Gastroesophageal sphincter (tissue), 3 donors: Measurements from ENCODE around the gene NUP210.

Experiments
- CTCF ChIP-seq, 4 experiments: fragments of 200-600 bp in 2 of 4; fragments of 450-650 bp in 2 of 4; sonication (generic) in 1 of 4; IDR thresholded peaks; one replicate each; pipeline ENCODE4 v1.5.1; 2017 to 2019; ENCODE audit warnings: antibody characterized with exemption in 4 of 4, mild to moderate bottlenecking in 2 of 4, moderate library complexity in 2 of 4
- POLR2A ChIP-seq, 2 donors: fragments of 450-650 bp; IDR thresholded peaks; one replicate each; pipeline ENCODE4 v1.6.1; 2017; ENCODE audit warnings: antibody characterized with exemption in 2 of 2, mild to moderate bottlenecking in 2 of 2, moderate library complexity in 1 of 2
- POLR2AphosphoS5 ChIP-seq: sonication (generic); formaldehyde crosslinking; IDR thresholded peaks from one replicate; pipeline ENCODE4 v1.6.1; 2017; ENCODE audit warnings: antibody characterized with exemption

GRCh38 chr3:13282986-13283876, 136.9 kb downstream of the NUP210 start:
- peak in 3 of 4 experiments; percentile 10 to 49 (median 18) for TF ChIP-seq CTCF (IDR thresholded peaks at IDR 0.05)
- TF ChIP-seq POLR2A (IDR thresholded peaks at IDR 0.05): no peak
- no peak for TF ChIP-seq POLR2AphosphoS5
